ENCODE data around the gene OLR1. TPM values are rescaled to one million over a fixed set of nuclear protein-coding genes. Genes with fewer than 3 reads are reported as not detected.

Gene OLR1
- total RNA-seq, 4 donors from 2014 or later, result 0.19 to 51.2 (median 35.1) TPM; not detected in 1

DNA sequence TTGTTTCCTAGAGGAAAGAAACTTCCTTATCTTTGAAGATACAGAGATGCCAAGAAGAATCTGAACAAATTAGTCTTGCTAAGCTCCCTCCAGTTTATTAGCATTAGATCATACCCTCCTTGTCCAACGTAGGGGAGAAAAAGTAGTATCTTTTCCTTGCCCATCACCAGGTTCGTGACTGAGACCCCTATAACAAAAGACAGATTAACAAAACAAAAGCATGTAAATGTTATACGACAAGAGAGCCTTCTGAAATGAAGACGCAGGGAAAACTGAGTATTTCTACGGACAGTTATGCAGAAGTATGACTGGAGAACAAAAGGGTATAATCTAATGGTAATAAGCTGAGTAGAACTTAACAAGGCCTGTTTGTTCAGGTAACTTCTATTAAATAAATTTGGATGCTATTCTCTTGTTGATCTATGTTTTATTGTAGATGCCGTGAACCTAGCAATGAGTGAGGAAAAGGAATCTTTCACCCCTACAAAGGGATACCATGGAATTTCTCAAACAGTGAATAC is 39.0 kb downstream of the OLR1 start:
- no peak for ATAC-seq (ENCODE audit: low FRiP score)
- no peak for DNase-seq (ENCODE audit: low spot score)
- TF ChIP-seq, protein P1, sequence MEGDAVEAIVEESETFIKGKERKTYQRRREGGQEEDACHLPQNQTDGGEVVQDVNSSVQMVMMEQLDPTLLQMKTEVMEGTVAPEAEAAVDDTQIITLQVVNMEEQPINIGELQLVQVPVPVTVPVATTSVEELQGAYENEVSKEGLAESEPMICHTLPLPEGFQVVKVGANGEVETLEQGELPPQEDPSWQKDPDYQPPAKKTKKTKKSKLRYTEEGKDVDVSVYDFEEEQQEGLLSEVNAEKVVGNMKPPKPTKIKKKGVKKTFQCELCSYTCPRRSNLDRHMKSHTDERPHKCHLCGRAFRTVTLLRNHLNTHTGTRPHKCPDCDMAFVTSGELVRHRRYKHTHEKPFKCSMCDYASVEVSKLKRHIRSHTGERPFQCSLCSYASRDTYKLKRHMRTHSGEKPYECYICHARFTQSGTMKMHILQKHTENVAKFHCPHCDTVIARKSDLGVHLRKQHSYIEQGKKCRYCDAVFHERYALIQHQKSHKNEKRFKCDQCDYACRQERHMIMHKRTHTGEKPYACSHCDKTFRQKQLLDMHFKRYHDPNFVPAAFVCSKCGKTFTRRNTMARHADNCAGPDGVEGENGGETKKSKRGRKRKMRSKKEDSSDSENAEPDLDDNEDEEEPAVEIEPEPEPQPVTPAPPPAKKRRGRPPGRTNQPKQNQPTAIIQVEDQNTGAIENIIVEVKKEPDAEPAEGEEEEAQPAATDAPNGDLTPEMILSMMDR (IDR thresholded peaks at IDR 0.05), result no peak

DNA sequence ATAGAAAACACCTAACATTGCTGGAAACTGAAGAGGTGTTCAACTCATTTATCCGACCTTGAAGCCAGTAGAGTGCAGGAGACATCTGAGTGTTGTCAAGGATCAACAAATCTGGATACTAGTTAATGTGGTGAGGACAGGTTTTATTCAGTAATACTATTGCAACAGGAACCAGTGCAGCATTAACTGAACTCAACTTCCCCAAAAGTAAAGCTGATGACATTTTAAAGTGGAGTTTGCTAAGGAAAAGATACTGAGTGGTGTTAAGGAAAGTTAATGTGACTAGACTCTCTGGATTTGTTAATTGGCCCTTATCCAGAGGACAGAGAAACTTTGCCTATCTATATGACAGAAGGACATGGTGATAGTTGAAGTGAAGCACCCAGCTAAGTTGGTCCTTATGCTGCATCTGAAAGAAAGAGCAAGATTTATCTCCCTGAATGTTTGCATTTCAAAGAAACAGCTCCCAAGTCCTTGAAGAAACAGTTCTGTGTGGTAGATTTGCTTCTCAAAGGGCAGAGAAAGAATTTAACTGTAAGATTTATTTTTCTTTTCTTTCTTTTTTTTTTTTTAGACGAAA is 40.7 kb downstream of the OLR1 start:
- TF ChIP-seq, protein P1 (IDR thresholded peaks at IDR 0.05), result no peak
- ATAC-seq (ENCODE audit: low FRiP score) (no peak), DNase-seq (ENCODE audit: low spot score) (no peak)

DNA sequence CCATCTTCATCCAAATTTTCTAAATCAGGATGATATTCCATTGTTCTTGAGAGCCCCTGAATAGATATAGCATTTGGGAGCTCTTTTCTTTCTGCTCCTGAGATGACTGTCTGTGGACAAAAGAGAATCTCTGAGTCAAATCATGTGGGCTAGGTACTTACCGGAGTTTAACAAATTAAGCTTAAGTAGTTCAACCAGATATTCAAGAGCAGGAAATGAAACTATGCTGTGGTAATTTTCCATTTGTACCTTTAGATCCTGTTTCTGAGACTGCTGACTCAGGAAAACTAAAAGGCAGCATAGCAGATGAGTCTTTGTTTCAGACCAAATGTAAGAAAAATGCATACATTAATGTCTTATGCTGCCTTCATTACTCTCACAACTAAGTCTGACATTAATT is 41.9 kb downstream of the OLR1 start, which contains the start of gene CLEC7A:
Gene CLEC7A, minus strand, starts transcription at position 158 of the 400 bp plus-strand sequence. Its CDS starts 117 bp downstream, at position 41.
- DNase-seq (ENCODE audit: low spot score) (no peak), ATAC-seq (ENCODE audit: low FRiP score) (no peak)
- TF ChIP-seq, protein P1 (IDR thresholded peaks at IDR 0.05), result no peak

DNA sequence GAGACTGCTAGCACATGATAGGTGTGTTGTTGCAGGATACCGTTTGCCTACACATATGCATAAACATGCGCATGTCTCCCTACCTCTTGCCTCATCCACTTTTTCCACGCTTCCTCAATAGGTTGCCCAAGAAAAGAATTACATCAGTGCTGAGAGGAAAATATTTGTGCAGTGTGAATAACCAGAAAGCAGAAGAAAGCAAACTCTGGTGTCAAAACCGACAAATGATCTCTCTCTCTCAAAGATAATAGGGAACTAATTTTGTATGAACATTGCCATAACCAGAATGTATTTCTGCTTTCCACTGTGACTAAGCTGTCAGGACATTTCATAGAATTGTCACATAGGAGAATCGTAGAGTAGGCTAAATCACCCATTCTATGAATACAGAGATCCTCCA is 43.2 kb downstream of the OLR1 start:
- TF ChIP-seq, protein P1 (IDR thresholded peaks at IDR 0.05), result no peak
- DNase-seq (ENCODE audit: low spot score), result no peak
- ATAC-seq (ENCODE audit: low FRiP score), result no peak

DNA sequence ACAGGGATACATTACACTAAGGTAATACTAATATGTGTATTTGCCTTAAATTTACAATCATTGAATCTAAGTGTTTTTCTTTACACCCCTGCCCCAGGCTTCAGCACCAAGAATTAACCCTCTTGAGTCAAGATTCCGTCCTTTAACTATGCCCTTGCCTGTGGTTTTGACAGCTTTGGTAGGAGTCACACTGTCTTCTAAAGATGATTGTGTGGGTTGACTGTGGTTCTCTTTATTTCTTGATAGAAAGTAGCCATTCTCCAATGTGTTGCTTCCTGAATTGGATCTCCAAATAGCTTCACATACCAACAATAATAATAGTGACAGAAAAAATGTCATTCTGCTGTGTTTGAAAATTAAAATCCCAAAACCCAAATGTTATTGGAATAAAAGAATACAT is 45.5 kb downstream of the OLR1 start:
- ATAC-seq (ENCODE audit: low FRiP score) (no peak), DNase-seq (ENCODE audit: low spot score) (no peak)
- TF ChIP-seq, protein P1 (IDR thresholded peaks at IDR 0.05), result no peak

DNA sequence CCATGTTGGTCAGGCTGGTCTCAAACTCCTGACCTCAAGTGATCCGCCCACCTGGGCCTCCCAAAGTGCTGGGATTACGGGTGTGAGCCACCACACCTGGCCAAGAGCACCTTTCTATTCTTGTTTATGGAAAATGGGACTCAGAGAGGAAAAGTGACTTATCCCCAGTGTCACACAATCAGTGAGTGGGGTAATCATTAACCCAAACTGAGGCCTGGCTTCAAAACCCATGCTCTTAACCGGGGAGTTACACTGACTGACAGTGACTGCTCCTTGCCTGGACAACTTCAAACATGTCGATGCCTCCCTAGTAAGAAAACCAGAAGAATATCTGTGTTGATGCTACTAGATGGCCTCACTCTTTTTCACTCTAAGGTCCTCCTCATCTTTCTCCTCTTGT is 49.2 kb downstream of the OLR1 start:
- ATAC-seq (ENCODE audit: low FRiP score) (no peak), DNase-seq (ENCODE audit: low spot score) (no peak)
- TF ChIP-seq, protein P1 (IDR thresholded peaks at IDR 0.05), result no peak

DNA sequence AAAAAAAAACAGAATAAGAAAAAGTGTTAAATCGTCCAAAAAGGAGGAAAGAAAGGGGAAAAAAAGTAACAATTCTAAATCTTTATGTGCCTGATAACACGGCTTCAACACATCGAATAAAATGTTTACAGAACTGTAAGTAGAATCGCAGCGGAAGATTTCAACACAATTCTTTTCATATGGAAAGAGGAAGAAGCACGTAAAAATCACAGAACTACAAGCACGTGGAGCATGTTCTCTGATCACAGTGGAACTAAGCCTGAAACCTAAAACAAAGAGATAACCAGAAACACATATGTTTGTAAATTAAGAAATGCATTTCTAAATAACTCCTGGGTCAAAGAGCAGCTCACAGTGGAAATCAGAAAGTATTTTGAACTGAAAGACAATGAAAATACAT is 50.7 kb downstream of the OLR1 start:
- DNase-seq (ENCODE audit: low spot score), result no peak
- TF ChIP-seq, protein P1 (IDR thresholded peaks at IDR 0.05), result no peak
- no peak for ATAC-seq (ENCODE audit: low FRiP score)

Measured in omental fat pad (tissue), 4 donors.